Measurements from ENCODE around the gene KRT72. TPM values are rescaled to one million over a fixed set of nuclear protein-coding genes. Genes with fewer than 3 reads are reported as not detected.

The KRT72 gene
- not detected for total RNA-seq

DNA sequence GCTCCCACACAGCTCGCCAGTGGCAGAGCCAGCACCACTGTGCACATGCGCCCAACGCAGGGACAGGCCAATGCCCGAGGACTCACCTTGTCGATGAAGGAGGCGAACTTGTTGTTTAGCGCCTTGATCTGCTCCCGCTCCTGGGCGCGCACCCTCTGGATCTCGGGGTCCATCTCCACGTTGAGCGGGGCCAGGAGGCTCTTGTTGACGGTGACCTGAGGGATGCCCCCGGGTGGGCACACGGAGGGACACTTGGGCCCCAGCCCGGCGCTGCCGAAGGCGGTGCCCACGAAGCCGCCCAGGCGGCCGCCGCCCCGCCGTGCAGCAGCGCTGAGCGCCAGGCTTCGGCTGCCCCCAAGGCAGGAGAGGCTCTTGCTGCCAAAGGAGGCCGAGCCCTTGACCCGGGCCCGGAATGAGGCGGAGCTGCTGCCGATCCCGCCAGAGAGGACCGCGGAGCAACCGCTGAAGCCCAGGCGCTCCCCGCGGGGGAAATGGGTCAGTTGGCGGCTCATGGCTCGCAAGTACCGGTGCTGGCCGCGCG is at the start of gene KRT72:
TSS of gene KRT72 (minus strand) at position 523 of the 541 bp plus-strand sequence. CDS start at position 512, 11 bp downstream.
- ATAC-seq (replicated peaks), result no peak
- H3K4me1 Mint-ChIP-seq, result peaks cover 6% of the 10 kb centered on the region

GRCh38 chr12:52650520-52651081 is 49.3 kb upstream of the KRT72 start:
- H3K4me1 Mint-ChIP-seq, result peaks cover 18% of the 10 kb centered on the region
- H3K4me3 Mint-ChIP-seq, result no peak overlapping the region
- H3K36me3 Mint-ChIP-seq (ENCODE audit: low read depth), result no peaks in the 10 kb centered on the region
- no peaks in the 10 kb centered on the region for H3K9me3 Mint-ChIP-seq
- no peak overlapping the region for H3K27ac Mint-ChIP-seq
- no peak for ATAC-seq (replicated peaks)
- H3K27me3 Mint-ChIP-seq, result peaks cover 3% of the 10 kb centered on the region

More for the DNA sequence above, at the start of gene KRT72:
- H3K27me3 Mint-ChIP-seq, result peaks cover 19% of the 10 kb centered on the region
- H3K36me3 Mint-ChIP-seq (ENCODE audit: low read depth), result no peaks in the 10 kb centered on the region
- no peaks in the 10 kb centered on the region for H3K9me3 Mint-ChIP-seq
- no peak within 1 kb of the TSS for H3K4me3 Mint-ChIP-seq
- no peak within 1 kb of the TSS for H3K27ac Mint-ChIP-seq

DNA sequence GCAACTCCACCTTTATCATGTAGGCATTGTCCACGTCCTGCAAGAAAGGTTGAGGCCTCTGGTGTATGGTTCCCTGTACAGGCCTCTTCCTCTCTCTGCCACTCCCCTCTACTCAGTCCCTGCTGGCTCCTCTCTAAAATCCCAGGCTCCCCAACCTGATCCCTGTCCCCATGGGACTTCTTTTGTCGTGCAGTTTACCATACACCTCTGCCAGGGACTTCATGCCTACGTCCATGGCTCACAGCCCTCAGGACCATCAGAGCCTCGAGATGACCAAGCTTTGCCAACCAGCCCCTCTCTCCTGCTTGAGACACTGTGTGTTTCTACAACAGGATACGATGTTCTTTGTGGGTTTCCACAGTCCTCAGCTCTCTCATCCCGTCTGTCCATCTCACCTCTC is 47.8 kb upstream of the KRT72 start:
- ATAC-seq (replicated peaks), result no peak

GRCh38 chr12:52648012-52648550 is 46.8 kb upstream of the KRT72 start:
- no peaks in the 10 kb centered on the region for H3K36me3 Mint-ChIP-seq (ENCODE audit: low read depth)
- H3K4me1 Mint-ChIP-seq, result peaks cover 27% of the 10 kb centered on the region

More for the DNA sequence above, 47.8 kb upstream of the KRT72 start:
- H3K4me1 Mint-ChIP-seq, result peaks cover 27% of the 10 kb centered on the region
- no peak overlapping the region for H3K4me3 Mint-ChIP-seq
- no peaks in the 10 kb centered on the region for H3K9me3 Mint-ChIP-seq
- H3K36me3 Mint-ChIP-seq (ENCODE audit: low read depth), result no peaks in the 10 kb centered on the region
- H3K27me3 Mint-ChIP-seq, result peaks cover 3% of the 10 kb centered on the region
- H3K27ac Mint-ChIP-seq, result peak overlapping the region; percentile 62

DNA sequence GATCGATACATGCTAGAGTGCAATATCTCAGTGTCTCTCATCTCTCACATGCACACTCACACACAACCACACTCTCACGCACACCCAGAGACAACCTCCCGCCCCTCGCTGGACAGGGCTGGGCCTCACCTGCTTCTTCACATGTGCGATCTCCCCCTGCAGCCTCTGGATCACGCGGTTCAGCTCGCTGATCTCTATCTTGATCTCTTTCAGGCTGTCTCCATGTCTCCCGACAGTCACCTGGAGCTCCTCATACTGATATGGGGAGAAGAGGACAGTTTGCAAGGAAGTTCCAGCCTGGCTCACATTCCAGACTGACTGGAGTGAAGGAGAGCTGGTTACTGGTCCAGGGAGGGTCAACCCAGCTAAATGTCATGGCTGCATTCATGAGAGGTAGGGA is 46.3 kb upstream of the KRT72 start:
- H3K27me3 Mint-ChIP-seq, result peaks cover under 1% of the 10 kb centered on the region
- H3K36me3 Mint-ChIP-seq (ENCODE audit: low read depth), result no peaks in the 10 kb centered on the region
- H3K9me3 Mint-ChIP-seq, result no peaks in the 10 kb centered on the region
- no peak overlapping the region for H3K27ac Mint-ChIP-seq
- ATAC-seq (replicated peaks), result no peak
- H3K4me1 Mint-ChIP-seq, result peaks cover 27% of the 10 kb centered on the region
- H3K4me3 Mint-ChIP-seq, result no peak overlapping the region

More at GRCh38 chr12:52648012-52648550, 46.8 kb upstream of the KRT72 start:
- H3K27ac Mint-ChIP-seq, result no peak overlapping the region
- H3K9me3 Mint-ChIP-seq, result no peaks in the 10 kb centered on the region
- no peak for ATAC-seq (replicated peaks)
- no peak overlapping the region for H3K4me3 Mint-ChIP-seq
- H3K27me3 Mint-ChIP-seq, result peaks cover 3% of the 10 kb centered on the region

GRCh38 chr12:52646613-52647012 is 45.4 kb upstream of the KRT72 start:
- no peaks in the 10 kb centered on the region for H3K27me3 Mint-ChIP-seq
- H3K27ac Mint-ChIP-seq, result no peak overlapping the region
- H3K4me1 Mint-ChIP-seq, result peaks cover 30% of the 10 kb centered on the region
- H3K9me3 Mint-ChIP-seq, result no peaks in the 10 kb centered on the region
- no peak for ATAC-seq (replicated peaks)
- H3K36me3 Mint-ChIP-seq (ENCODE audit: low read depth), result no peaks in the 10 kb centered on the region
- no peak overlapping the region for H3K4me3 Mint-ChIP-seq

- no peak for ATAC-seq (replicated peaks)
- no peaks in the 10 kb centered on the region for H3K36me3 Mint-ChIP-seq (ENCODE audit: low read depth)
- H3K27me3 Mint-ChIP-seq, result no peaks in the 10 kb centered on the region
- peak overlapping the region; percentile 31 for H3K4me3 Mint-ChIP-seq
- H3K9me3 Mint-ChIP-seq, result no peaks in the 10 kb centered on the region
- H3K4me1 Mint-ChIP-seq, result peaks cover 31% of the 10 kb centered on the region
- peak overlapping the region; percentile 76 for H3K27ac Mint-ChIP-seq
Measured at GRCh38 chr12:52645982-52646381, 44.7 kb upstream of the KRT72 start.

- H3K9me3 Mint-ChIP-seq, result no peaks in the 10 kb centered on the region
- H3K27ac Mint-ChIP-seq, result peak overlapping the region; percentile 76
- H3K27me3 Mint-ChIP-seq, result no peaks in the 10 kb centered on the region
- no peaks in the 10 kb centered on the region for H3K36me3 Mint-ChIP-seq (ENCODE audit: low read depth)
- H3K4me3 Mint-ChIP-seq, result peak overlapping the region; percentile 31
- ATAC-seq (replicated peaks), result peak; percentile 77
- H3K4me1 Mint-ChIP-seq, result peaks cover 31% of the 10 kb centered on the region
Measured at GRCh38 chr12:52645120-52645761, 44.0 kb upstream of the KRT72 start.

- ATAC-seq (replicated peaks), result no peak
- Mint-ChIP-seq H3K36me3 (ENCODE audit: low read depth) (no peaks in the 10 kb centered on the region), H3K9me3 (no peaks in the 10 kb centered on the region), H3K27ac (no peak overlapping the region), H3K4me3 (no peak overlapping the region), H3K4me1 (peaks cover 26% of the 10 kb centered on the region), H3K27me3 (no peaks in the 10 kb centered on the region)
Measured at GRCh38 chr12:52644078-52644415, 42.8 kb upstream of the KRT72 start.

DNA sequence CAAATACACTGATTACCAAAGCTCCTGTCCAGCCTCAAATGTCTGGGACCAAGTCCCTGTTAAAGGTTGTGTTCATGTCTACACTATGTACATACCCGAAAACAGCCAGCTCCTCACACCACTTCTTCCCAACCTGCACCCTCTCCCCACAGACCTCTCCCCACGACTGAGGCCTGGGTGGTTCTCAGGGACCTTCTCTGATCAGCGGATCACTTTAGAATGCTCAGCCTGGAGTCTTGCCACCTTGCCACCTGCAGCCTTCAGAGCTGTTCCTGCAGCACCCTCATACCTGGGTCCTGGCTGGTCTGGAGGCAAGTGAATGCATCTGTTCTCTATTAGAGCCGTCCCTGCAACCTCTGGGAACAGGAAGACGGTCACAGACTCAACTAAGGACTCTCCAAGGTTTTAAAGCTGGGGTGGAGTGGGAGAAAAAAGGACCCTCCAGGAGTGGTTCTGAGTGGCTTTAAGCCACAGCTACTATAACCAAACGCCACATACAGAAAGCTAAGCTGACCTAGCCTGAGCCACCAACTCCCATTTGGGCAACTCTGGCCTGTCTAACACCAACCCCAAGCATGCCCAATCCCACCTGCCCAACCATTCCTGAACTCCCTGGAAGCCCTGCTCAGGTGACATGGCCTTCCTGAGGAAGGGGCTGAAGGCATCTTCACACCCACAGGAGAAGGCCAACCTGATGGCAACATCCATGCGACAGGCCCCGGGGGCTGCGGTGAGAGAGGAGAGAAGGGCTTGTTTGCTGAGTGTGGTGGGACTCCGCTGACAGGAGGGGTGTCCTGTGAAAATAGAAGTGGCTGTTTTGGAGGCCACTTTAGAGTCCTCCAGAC is 42.2 kb upstream of the KRT72 start:
- Mint-ChIP-seq H3K4me3 (no peak overlapping the region), H3K27ac (no peak overlapping the region), H3K27me3 (no peaks in the 10 kb centered on the region), H3K36me3 (ENCODE audit: low read depth) (no peaks in the 10 kb centered on the region), H3K4me1 (peaks cover 24% of the 10 kb centered on the region), H3K9me3 (no peaks in the 10 kb centered on the region)
- no peak for ATAC-seq (replicated peaks)

GRCh38 chr12:52641468-52641867 is 40.2 kb upstream of the KRT72 start:
- H3K36me3 Mint-ChIP-seq (ENCODE audit: low read depth), result no peaks in the 10 kb centered on the region
- H3K4me1 Mint-ChIP-seq, result peaks cover 21% of the 10 kb centered on the region
- H3K27me3 Mint-ChIP-seq, result peaks cover 3% of the 10 kb centered on the region
- H3K4me3 Mint-ChIP-seq, result no peak overlapping the region
- H3K27ac Mint-ChIP-seq, result no peak overlapping the region
- no peaks in the 10 kb centered on the region for H3K9me3 Mint-ChIP-seq
- no peak for ATAC-seq (replicated peaks)

GRCh38 chr12:52637299-52637698 is 36.0 kb upstream of the KRT72 start:
- H3K4me1 Mint-ChIP-seq, result peaks cover 10% of the 10 kb centered on the region
- no peaks in the 10 kb centered on the region for H3K9me3 Mint-ChIP-seq
- no peaks in the 10 kb centered on the region for H3K36me3 Mint-ChIP-seq (ENCODE audit: low read depth)
- ATAC-seq (replicated peaks), result no peak
- peaks cover 7% of the 10 kb centered on the region for H3K27me3 Mint-ChIP-seq
- no peak overlapping the region for H3K4me3 Mint-ChIP-seq
- H3K27ac Mint-ChIP-seq, result no peak overlapping the region

GRCh38 chr12:52636592-52637258 is 35.5 kb upstream of the KRT72 start:
- Mint-ChIP-seq H3K36me3 (ENCODE audit: low read depth) (no peaks in the 10 kb centered on the region), H3K4me1 (peaks cover 13% of the 10 kb centered on the region), H3K27me3 (peaks cover 7% of the 10 kb centered on the region), H3K4me3 (no peak overlapping the region), H3K9me3 (no peaks in the 10 kb centered on the region), H3K27ac (no peak overlapping the region)
- ATAC-seq (replicated peaks), result no peak

- no peaks in the 10 kb centered on the region for H3K36me3 Mint-ChIP-seq (ENCODE audit: low read depth)
- ATAC-seq (replicated peaks), result no peak
- no peak overlapping the region for H3K4me3 Mint-ChIP-seq
- no peak overlapping the region for H3K27ac Mint-ChIP-seq
- H3K9me3 Mint-ChIP-seq, result no peaks in the 10 kb centered on the region
- peaks cover 7% of the 10 kb centered on the region for H3K27me3 Mint-ChIP-seq
- peaks cover 10% of the 10 kb centered on the region for H3K4me1 Mint-ChIP-seq
Measured at GRCh38 chr12:52636189-52636588, 34.9 kb upstream of the KRT72 start.

Data from activated T-helper 17 cell treated with anti-CD3 and anti-CD28 coated beads, Interleukin-2, amount 50 U/mL, for 72 hours (primary cell).